Fibroblast of gingiva (primary cell): Measurements from ENCODE around the gene TGFBR1.
"Not testable (repeated sequence)": the region's sequence is repeated elsewhere in the genome, so short reads cannot be mapped to it uniquely, and the experiment has no call there.

Source experiments
- DNase-seq: peaks from one replicate; pipeline ENCODE4 v3.0.0-alpha.2; 2011; ENCODE audit warnings: low read depth

Gene TGFBR1

DNA sequence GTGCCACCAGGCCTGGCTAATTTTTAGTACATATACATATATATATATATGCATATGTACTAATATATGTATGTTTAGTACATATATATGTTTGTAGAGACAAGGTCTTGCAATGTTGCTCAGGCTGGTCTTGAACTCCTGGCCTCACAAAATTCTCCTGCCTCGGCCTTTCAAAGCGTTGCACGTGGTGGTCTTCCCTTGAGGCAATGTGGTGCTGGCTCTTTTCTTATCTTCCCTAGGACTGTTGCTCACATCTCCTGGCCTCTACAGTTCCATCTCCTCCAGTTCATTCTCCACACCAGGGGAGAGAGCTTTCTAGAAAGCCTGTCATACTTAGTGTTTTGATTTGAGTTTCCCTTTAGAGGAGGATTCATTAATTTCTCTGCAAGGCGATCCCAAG is 28.9 kb upstream of the TGFBR1 start:
- DNase-seq: no peak

DNA sequence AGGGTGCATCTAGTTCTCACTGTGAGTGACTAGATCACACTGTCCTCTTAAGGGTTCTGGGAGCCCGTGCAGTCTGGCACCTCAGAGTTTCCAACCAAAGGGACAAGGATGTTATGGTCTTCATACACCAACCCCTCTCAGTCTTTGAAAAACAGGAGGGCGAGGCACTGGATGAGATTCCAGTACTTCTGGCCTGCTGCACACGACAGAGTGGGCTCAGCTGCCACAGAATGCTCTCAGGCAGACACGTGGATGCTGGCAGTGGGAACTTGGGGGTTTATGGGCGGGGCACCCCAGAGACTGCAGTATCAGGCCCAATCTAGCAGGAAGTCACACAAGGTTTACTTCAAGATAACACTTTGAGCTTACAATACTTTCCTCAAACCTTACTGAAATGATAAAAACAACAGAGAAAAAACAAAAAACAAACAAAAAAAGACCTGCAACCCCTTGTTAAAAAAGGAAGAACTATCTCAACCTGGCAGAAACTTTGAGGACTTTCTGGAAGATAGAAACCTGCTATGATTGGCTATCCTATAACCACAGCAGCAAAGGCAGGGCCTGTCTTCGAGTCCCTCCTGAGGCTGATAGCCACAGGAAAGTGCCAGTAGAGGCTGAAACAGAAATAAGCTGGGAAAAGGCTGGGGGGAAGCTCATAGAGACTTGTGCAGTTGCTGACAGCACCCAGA is 28.3 kb upstream of the TGFBR1 start:
- no peak for DNase-seq

DNA sequence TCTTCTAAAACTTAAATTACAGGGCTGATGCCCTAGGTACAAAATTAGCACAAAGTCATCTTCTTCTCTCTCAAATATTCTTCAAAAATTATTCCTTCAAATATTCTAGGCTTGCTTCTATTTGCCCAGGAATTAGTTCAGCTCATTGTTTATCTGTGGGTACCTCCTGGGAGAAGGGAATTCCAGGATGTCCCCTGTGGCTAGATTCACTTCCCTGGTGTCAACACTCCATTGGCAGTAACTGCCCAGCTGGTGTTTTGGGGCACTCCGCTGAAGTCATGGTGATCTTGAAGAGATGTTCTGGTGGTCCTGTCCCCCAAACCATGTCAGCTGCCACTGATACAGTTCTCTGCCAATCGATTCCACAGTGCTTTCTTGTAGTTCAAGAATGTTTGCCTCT is 26.2 kb upstream of the TGFBR1 start:
- DNase-seq: no peak

DNA sequence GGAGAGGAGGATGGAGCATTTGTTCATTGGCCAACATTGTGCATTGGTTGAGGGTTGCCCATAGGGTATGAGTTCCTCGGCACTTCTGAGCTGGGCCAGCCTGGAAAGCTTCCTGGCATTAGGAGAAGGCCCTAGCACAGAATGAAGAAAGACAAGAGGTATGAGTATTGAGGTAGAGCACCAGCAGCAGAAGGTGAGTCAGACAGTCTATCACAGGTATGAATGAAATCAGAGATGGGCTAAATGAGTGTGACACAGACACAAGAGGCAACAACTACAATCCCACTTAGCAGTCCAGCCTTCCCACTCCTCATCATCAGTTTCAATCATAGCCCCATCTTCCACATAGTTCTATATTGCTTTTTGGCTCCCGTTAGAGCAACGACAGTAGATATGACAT is 25.4 kb upstream of the TGFBR1 start:
- no peak for DNase-seq

DNA sequence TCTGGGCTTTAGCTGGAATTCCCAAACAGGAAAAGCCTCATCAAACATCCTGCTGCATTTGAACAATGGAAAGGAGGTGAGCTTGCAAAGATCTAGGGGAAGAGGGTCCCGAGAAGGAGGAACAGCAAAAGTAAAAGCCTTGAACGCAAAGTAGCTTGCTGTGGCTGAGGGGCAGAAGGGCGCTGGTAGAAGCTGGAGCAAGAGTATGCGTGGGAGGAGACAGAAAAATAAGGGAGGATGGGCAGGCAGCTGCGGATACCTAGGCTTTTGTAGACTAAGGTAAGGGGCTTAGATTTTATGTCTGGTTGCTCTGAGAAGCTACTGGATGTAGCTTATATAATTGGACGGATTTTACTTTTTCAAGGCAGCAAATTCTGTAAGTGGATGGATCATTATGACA is 21.9 kb upstream of the TGFBR1 start:
- no peak for DNase-seq

DNA sequence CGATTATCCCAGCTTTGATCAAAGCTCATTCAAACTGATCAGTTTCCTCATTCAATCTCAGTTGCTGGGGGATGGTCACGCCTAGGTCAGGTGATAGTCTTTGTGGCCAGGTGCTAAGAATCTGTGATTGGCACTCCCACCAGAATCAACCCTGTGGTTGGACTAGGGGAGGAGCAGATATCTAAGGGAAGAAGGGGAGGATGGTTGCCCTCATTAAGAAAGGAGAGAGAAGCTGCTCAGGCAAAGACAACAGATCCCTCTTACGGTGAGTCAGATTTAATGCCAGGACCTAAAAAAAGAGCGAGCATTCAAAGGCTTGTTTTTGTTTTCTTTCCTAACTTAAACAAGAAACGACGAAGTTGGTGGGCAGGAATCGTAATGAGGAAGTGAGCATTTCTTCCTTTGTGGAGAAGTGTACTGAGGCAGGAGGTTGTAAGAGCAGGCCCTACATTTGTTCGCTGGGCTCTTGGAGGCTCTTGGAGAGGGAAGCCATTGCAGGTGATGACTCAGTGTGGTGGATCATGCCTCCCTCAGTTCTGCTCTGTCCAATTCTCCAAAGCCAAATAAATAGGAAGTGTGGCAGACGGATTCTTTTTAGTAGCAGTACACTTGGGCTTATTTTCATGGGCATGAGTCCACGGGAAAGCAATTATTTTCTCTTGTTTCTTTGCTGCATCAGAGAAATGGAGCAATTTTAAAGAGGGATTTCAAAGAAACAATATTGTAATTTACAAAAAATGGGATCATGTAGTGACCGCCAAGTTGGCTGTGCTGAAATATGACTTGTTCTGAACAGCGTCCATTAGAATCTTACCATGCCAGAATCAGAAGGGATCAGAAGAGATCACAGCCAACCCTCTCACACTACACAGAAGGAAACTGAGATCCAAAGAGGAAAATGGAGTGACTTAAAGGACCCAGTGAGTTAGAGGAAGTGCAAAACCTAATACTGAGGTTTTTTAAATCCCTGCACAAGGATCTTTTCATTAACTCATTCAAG is 18.7 kb upstream of the TGFBR1 start:
- peak; percentile 81 for DNase-seq

DNA sequence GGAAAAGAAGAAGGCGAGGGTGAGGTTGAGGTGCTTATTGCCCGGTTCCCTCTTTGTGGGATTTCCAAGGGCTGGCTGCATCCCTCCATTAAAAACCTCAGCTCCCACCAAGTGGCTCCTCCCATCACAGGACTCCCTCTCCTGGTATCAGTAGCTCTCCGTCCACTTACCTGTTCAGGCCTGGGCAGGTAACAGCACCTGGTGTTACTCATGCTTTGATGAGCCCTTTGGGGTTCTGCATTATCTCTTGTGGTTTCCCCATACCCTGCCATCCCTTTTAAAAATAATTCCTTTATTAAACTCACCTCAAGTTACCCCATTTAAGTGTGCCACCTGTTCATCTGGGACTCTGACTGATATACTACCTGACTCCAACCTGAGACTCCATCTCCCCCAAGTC is 17.5 kb upstream of the TGFBR1 start:
- no peak for DNase-seq

DNA sequence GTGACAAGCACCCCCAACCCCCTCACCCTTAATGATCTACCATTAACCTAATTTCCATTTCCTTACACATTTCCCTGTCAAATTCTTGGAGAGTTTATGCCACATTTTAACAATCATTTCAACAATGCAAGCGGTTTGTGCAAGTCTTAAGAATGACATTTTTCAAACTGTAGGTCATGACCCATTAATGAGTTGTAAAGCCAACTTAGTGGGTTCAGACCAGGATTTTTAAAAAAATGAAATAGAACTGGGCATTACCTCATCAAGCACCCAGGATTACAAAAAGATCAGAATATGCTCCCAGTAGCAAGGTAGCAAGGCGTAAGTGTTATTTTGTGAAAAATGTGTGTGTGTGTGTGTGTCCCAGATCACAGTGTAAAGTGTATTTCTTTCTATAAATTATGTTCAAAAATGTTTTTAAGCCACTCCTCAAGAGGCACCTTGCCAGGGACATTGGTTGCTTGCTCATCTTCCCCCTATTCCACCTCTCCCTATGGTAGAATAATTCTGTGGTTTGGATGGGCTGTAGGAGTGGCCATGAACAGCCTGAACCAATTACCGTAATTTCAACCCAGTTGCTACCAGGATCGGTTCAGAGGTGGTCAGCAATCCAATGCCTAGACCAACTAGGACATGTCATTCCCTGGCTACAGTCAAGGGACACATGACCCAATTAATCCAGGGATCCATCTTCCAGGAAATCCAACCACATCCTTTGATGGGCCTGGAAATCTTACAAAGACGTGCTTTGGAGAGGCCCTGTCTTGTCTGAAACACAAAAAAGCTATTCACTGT is 14.4 kb upstream of the TGFBR1 start:
- DNase-seq: no peak

DNA sequence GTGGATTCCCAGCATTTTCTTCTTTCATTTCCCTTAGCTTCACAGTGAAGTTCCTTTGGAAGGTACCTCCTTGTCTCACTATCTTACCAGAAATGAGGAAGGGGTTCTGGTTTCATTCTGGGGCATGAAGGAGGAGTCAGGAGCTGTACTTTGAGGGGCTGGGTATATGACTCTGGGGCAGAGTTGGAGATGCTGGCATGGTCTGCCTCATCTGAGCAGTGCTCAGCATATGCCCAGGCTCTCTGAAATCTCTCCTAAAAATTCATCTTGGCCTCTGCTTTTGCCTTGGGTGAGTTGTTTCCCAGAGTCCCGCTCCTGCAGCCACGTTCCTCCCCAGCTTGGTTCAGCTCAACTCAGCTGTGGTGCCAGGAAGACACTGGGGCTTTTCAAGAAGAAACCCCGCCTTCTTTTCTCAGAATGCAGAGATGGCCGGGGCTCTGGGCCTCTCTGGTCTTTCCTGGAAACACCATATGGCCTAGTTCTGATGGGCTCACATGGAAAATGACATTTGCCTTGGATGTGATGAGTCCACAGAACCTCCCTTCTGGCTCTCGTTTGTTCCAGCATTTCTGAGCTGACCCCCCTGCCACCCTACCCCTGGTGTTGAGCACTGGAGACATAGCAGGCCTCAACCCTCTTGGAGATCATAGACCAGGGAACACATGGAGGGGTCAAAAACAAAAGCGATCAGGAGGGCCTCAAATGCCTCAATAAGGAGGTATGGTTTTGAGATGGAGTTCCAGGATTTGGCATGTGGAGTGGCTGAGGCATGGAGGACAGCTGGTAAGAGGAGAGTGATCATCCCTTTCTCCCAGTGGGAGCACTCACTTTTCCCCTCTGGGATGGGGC is 12.0 kb upstream of the TGFBR1 start:
- DNase-seq: no peak

DNA sequence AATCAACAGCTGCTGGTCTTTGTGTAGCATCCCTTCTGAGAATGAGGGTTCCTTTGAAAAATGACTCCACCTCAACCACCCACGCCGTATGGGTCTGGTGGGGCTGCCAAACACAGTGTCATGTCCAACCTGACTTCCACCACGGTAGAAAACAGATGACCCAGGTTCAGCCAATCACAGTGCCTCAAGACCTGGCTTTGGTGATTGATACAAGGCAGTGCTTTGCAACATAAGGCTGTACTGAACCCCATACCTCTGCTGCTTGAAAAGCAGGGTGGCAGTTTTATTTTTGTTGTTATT is 11.5 kb upstream of the TGFBR1 start:
- DNase-seq: no peak

DNA sequence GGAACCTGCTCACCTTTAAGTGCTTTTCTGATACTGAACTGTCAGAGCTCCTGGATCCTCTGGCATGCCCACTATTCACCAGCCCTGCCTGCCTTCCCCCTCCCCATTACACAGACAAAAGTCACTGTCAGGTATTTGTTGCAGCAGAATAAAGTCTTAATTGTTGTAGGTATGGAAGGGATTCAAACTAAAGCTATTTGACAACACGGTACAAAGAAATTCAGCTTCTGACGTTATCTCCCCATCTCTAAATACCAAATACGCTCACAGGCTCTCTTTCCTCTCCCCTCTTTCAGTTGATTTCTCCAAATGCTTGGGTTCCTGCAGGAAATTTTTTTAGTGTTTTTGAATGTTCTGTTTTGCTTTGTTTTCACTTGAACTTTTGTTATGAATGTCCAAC is 9.3 kb upstream of the TGFBR1 start:
- no peak for DNase-seq

DNA sequence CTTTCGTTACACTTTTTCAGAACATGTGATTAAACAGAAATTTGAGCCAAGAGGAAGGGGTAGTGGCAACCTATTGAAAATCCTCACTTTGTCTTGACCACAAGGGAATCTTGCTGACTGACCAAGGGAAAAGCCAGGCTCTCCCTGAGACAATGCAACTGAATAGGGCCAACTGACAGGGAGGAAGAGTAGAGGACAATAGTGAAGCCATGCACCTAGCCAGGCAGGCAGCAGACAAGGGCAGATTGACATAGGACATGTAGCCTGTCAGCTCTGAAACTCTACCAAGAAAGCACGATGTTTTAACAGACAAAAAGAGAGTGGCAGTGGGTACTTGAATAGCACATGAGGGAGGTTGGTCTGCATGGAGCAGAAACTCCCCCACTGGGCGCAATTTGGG is 8.5 kb upstream of the TGFBR1 start:
- no peak for DNase-seq

DNA sequence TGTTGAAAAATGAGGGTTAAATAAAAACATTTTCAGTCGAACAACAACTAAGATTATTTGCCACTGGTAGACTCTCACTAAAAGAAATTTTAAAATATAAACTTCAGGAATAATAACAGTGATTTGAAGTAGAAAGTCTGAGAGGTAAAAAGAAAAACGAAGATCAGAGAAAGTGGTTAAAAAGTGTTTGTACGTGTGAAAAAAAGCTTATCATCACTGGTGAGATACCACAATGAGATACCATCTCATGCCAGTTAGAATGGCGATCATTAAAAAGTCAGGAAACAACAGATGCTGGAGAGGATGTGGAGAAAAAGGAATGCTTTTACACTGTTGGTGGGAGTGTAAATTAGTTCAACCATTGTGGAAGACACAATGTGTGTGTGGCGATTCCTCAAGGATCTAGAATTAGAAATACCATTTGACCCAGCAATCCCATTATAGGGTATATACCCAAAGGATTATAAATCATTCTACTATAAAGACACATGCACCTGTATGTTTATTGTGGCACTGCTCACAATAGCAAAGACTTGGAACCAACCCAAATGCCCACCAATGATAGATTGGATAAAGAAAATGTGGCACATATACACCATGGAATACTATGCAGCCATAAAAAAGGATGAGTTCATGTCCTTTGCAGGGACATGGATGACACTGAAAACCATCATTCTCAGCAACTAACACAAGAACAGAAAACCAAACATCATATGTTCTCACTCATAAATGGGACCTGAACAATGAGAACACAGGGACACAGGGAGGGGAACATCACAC is 4.9 kb upstream of the TGFBR1 start:
- DNase-seq: not testable (repeated sequence)

DNA sequence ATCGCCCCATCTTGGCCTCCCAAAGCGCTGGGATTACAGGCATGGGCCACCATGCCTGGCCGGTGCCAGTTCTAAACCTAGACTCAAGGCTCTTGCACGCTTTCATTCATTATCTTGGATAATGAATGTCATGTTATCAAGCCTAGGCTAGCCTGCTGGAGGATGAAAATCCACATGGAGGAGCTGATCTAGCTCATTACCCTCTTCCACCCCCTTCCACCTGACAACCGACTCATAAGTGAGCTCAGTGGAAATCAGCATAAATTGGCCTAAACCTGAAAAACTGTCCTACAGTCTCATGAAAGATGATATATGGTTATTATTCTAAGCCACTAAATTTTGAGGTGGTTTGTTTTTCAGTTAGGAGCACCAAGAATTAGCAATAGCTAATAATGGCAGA is 3.6 kb upstream of the TGFBR1 start:
- DNase-seq: no peak

DNA sequence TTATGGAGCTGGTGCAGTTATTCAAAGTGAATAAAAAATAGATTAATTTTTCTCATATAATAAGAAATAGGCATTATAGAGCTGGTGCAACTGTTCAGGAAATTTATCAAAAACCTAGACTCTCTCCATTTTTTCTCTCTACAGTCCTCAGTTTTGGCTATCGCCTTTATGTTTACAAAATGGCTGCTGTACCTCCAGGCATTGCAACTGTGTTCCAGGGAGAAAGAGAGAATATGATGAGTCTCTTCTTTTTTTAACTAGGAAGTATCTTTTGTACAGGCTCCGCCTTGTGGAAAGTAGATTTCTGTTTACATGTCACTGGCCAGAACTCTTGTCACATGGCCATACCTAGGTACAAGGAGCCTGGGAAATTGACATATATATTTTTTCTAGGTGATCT is 3.1 kb upstream of the TGFBR1 start:
- DNase-seq: no peak

DNA sequence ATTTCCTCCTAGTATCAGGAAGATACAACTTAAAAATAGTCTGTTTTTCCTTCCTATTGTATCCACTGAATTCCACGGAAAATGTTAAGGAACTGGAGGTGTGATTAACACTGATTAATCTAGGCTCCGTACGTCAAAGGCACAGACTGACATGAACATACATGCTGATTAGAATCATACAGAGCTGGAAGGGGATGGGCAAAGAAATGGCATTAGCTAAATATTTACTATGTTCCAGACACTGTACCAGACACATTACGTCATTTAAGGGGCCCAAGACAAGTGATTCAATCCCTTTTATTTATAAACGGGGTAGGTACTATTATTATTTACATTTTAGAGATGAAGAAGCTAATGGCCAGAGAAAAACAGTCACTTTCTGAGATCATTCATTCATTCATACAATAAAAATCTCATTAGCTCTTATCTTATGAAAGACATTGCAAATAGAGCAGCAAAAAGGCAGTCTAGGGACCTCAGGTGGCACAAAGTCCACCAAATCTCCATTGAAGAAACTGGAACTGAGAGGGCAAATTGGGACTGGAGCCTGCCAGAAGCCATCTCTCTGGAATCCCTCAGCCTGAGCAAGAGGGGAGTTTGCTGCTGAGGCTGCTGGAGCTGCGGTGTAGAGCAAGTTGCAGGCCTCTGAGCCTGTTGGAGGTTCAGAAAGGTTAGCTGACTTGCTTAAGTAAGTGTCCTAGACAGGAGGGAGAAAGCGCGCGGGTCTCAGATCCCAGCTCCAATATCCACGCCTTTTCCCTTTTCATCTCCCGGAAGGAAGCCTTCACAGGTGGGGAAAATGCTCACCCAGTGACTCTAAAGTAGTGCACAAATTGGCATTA is 1.6 kb upstream of the TGFBR1 start:
- no peak for DNase-seq

DNA sequence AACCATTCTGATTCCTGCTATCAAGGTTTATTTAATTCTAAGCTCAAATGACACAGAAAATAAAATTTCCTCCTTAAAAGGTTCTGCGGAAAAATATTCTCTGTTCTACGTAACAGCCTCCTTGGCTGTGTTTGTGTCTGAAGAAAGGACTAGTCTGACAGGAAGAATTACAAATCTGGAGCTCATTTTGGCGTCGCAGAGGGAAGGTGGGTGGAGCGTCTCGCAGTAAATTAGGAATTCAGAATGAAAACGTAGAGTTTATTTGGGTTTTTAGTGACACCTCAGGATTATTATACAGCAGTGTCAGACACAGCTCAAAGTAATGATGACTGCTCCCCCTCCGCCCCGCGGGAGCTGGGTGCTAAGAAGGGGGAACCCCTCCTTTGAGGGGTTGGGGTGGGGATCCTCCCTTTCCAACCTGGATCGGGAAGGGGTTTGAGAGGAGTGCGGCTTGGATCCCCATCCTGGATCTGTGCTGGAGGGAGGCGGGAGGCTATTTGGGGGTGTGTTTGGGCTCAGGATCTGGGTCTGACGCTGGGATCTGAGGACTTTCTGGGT is 933 bp upstream of the TGFBR1 start:
- peak; percentile 36 for DNase-seq

DNA sequence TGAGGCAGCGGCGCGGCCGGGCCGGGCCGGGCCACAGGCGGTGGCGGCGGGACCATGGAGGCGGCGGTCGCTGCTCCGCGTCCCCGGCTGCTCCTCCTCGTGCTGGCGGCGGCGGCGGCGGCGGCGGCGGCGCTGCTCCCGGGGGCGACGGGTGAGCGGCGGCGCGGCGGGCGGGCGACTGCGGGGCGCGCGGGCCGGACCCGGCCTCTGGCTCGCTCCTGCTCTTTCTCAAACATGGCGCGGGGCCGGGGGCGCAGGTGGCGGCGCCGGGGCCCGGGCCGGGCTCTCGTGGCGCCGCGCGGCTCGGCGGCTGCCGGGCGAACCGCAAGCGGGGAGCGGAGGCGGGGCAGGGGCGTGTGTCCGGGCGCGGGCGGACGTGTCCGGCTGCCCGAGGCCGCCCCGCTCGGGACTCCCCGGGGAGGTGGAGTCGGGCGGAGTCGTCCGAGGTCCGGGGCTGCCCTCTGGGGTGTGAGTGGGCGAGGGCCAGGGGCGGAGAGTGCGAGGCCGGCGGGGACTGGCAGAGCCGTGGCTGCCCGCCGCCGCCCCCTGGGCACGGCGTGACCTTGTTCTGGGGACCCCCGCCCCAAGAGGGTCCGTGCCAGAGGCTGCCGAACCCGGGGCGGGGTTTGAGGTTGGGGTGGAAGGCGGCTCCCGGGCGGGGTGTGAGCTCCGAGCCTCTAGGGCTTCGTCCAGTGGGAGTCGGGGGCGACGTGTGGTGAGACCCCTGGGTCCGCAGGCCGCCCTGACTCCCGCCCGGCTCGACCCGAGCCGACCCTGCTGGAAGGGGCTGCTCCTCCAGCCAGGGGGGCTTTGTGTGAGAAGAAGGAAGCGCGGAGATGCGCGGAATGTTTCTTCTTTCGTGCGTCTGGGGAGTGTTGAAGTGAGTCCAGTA is 485 bp downstream of the TGFBR1 start:
- DNase-seq: peak; percentile 85

DNA sequence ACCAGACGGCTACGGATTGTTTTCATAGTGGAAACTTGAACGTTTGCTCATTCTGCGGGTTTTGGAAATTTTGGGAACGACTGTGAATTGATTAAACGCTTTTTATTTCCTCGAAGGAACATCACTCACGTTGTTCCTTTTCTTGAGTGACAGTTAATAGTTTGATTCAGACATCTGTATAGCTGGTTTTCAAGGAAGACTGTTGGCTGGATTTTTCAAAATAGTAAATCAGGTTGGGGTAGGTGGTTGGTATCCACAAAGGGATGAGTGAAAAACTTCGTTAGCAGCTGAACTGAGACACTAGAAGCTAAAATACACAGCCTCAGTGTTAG is 1.1 kb downstream of the TGFBR1 start:
- DNase-seq: no peak
